ENCODE results near the gene BCL2L14. TPM values are rescaled to one million over a fixed set of nuclear protein-coding genes. Genes with fewer than 3 reads are reported as not detected.

Gene BCL2L14
- total RNA-seq (2014; rRNA removed) (not detected in 2 replicates), Bru-seq, nascent RNA (percentile 12 among the genes with signal in this experiment), BruChase-seq, experiment 1, labeled RNA remaining after a 6-hour chase (percentile 5 among the genes with signal in this experiment), BruChase-seq, experiment 2, labeled RNA remaining after a 2-hour chase (percentile 8 among the genes with signal in this experiment)
- long read RNA-seq, partial matches to known transcripts = 0 of 5 reads
- long read RNA-seq, other reads (novel, unspliced or antisense) = 5 of 5 reads

- CTCF ChIA-PET = no interaction called here
- Histone ChIP-seq H3F3A (ENCODE audit: low read length, unreplicated experiment) (no peaks in the 10 kb centered on the region), H3K9me2 (replicated peaks; ENCODE audit: low read length) (no peaks in the 10 kb centered on the region), H3K36me3 (ENCODE audit: low read depth, low read length) (no peaks in the 10 kb centered on the region), H4K20me1 (ENCODE audit: low read length) (no peaks in the 10 kb centered on the region), H3K79me2 (ENCODE audit: low read length) (no peaks in the 10 kb centered on the region), H3K27ac (ENCODE audit: low read length) (no peak within 1 kb of the TSS), H3K4me1 (ENCODE audit: insufficient read depth, low read length) (peaks cover 6% of the 10 kb centered on the region; the same call in 1 of the 2 replicates), H3K4me3 (ENCODE audit: low read length) (no peak within 1 kb of the TSS), H3K27me3 (ENCODE audit: low read length) (no peaks in the 10 kb centered on the region), H3K4me2 (ENCODE audit: low read length) (peak within 1 kb of the TSS; percentile 46), H3K9ac (ENCODE audit: low read length) (no peak within 1 kb of the TSS), H3K9me3 (ENCODE audit: low read length) (no peaks in the 10 kb centered on the region), H2AFZ (ENCODE audit: low read length) (peak within 1 kb of the TSS; percentile 80)
- no TSS peak for BruUV-seq (replicated peaks)
- DNase-seq (peak; percentile 30), ATAC-seq (peak; percentile 64)
- POLR2A ChIA-PET (ENCODE audit: unreplicated experiment) = interaction anchor here (0.7 kb wide), 1 partner anchor 253 kb away, joined by 5 read pairs; no protein-coding TSS in a partner anchor
- intact Hi-C loops (cut with micrococcal nuclease) = no loop called here
- TF ChIP-seq CTCF (conservative IDR thresholded peaks at IDR 0.05; ENCODE audit: low read depth, low read length) = peak; percentile 22; the same call in 1 of the 2 replicates
- TF ChIP-seq EZH2 (IDR thresholded peaks at IDR 0.05; ENCODE audit: low read length, unreplicated experiment) = no peak
Observed at GRCh38 chr12:12070674-12071656, at the start of gene BCL2L14. Gene BCL2L14 (plus strand): TSS chr12:12070939. CDS start chr12:12079306, 8,367 bp downstream.

GRCh38 chr12:12022306-12022936 is 48.3 kb upstream of the BCL2L14 start:
- Histone ChIP-seq H3K9me2 (replicated peaks; ENCODE audit: low read length) (no peaks in the 10 kb centered on the region), H3K4me3 (ENCODE audit: low read length) (no peak overlapping the region), H3K79me2 (ENCODE audit: low read length) (no peaks in the 10 kb centered on the region), H3K4me1 (ENCODE audit: insufficient read depth, low read length) (peaks cover 7% of the 10 kb centered on the region; the same call in 1 of the 2 replicates), H3K9ac (ENCODE audit: low read length) (no peak overlapping the region), H3K36me3 (ENCODE audit: low read depth, low read length) (no peaks in the 10 kb centered on the region), H3K27me3 (ENCODE audit: low read length) (no peaks in the 10 kb centered on the region), H3F3A (ENCODE audit: low read length, unreplicated experiment) (no peaks in the 10 kb centered on the region), H3K9me3 (ENCODE audit: low read length) (no peaks in the 10 kb centered on the region), H3K27ac (ENCODE audit: low read length) (no peak overlapping the region), H2AFZ (ENCODE audit: low read length) (no peak overlapping the region), H3K4me2 (ENCODE audit: low read length) (no peak overlapping the region), H4K20me1 (ENCODE audit: low read length) (no peaks in the 10 kb centered on the region)
- ChIA-PET CTCF (no interaction called here), POLR2A (ENCODE audit: unreplicated experiment) (no interaction called here)
- no TSS peak for BruUV-seq (replicated peaks)
- no peak for DNase-seq
- no peak for ATAC-seq
- intact Hi-C loops (cut with micrococcal nuclease) = no loop called here
- TF ChIP-seq EZH2 (IDR thresholded peaks at IDR 0.05; ENCODE audit: low read length, unreplicated experiment) (no peak), CTCF (conservative IDR thresholded peaks at IDR 0.05; ENCODE audit: low read depth, low read length) (no peak), EZH2phosphoT487 (IDR thresholded peaks at IDR 0.05; ENCODE audit: borderline replicate concordance, low read length) (no peak)
